G401 (cell line): ENCODE data around the gene MFAP3L. TPM values are rescaled to one million over a fixed set of nuclear protein-coding genes. Genes with fewer than 3 reads are reported as not detected.

Experiments
- DNase-seq: peaks from one replicate; pipeline ENCODE4 v3.0.0-alpha.2; 2015; ENCODE audit warnings: low spot score
- in situ Hi-C: cut with HindIII; loops from 2 replicates; pipeline ENCODE4 v1.10.0; 2016; ENCODE audit warnings: low sequenced_read_pairs, mixed read lengths
- total RNA-seq: library from RNA; depleted of rRNA; stranded (reverse); fragments of >200 nt; shearing (Covaris generic); gene quantifications from 2 replicates; pipeline ENCODE4 v1.2.3, GENCODE V29; 2014

The MFAP3L gene
- total RNA-seq, 1 experiment from 2014 or later = 1.7 TPM

GRCh38 chr4:170030121-170030520 is 3.9 kb upstream of the MFAP3L start:
- DNase-seq = no peak
- in situ Hi-C loops = loop anchor here (25.0 kb wide), 1 partner anchor 218 kb away; no protein-coding TSS in a partner anchor

- DNase-seq = peak; percentile 89
- in situ Hi-C loops = loop anchor here (25.0 kb wide), 1 partner anchor 215 kb away; no protein-coding TSS in a partner anchor
Measured at GRCh38 chr4:170027181-170027829, 1.1 kb upstream of the MFAP3L start.

GRCh38 chr4:170025523-170026252 is 507 bp downstream of the MFAP3L start:
- peak; percentile 61 for DNase-seq
- in situ Hi-C loops = loop anchor here (25.0 kb wide), 1 partner anchor 213 kb away; no protein-coding TSS in a partner anchor

GRCh38 chr4:170022211-170022610 is 4.0 kb downstream of the MFAP3L start:
- no peak for DNase-seq
- in situ Hi-C loops = no loop called here

GRCh38 chr4:170017252-170017651 is 8.9 kb downstream of the MFAP3L start:
- in situ Hi-C loops = no loop called here
- DNase-seq = no peak

- in situ Hi-C loops = no loop called here
- DNase-seq = peak; percentile 83
Measured at GRCh38 chr4:170015285-170015684, 10.9 kb downstream of the MFAP3L start.

GRCh38 chr4:170014359-170015011 is 11.7 kb downstream of the MFAP3L start:
- in situ Hi-C loops = no loop called here
- DNase-seq = peak; percentile 95

- no peak for DNase-seq
- in situ Hi-C loops = no loop called here
Measured at GRCh38 chr4:170012629-170012958, 13.6 kb downstream of the MFAP3L start.

- peak; percentile 88 for DNase-seq
- in situ Hi-C loops = no loop called here
Measured at GRCh38 chr4:170011921-170012628, 14.1 kb downstream of the MFAP3L start.

- in situ Hi-C loops = no loop called here
- DNase-seq = no peak
Measured at GRCh38 chr4:170009291-170009690, 16.9 kb downstream of the MFAP3L start.

GRCh38 chr4:170008801-170009200 is 17.4 kb downstream of the MFAP3L start:
- in situ Hi-C loops = no loop called here
- no peak for DNase-seq

GRCh38 chr4:170008371-170008770 is 17.8 kb downstream of the MFAP3L start:
- in situ Hi-C loops = no loop called here
- DNase-seq = no peak

- no peak for DNase-seq
- in situ Hi-C loops = no loop called here
Measured at GRCh38 chr4:170007113-170007512, 19.1 kb downstream of the MFAP3L start.

- DNase-seq = no peak
- in situ Hi-C loops = no loop called here
Measured at GRCh38 chr4:170005472-170005871, 20.7 kb downstream of the MFAP3L start.

- in situ Hi-C loops = no loop called here
Measured at GRCh38 chr4:170004651-170005295, 21.4 kb downstream of the MFAP3L start.

GRCh38 chr4:170003071-170004070 is 22.8 kb downstream of the MFAP3L start:
- DNase-seq = no peak
- in situ Hi-C loops = no loop called here

More at GRCh38 chr4:170004651-170005295, 21.4 kb downstream of the MFAP3L start:
- DNase-seq = no peak

- no peak for DNase-seq
- in situ Hi-C loops = no loop called here
Measured at GRCh38 chr4:170001745-170002267, 24.4 kb downstream of the MFAP3L start.
